Trophoblast cell (in vitro differentiated cells and primary cell): Measurements from ENCODE around the gene SNTG2.

ENCODE experiments used
- DNase-seq, 2 donors: peaks; one replicate each; pipeline ENCODE4 v3.0.0-alpha.2; 2016
- H2AFZ ChIP-seq: 2 replicates; pipeline ENCODE4 v1.6.1; 2013; ENCODE audit warnings: low read length, moderate library complexity, mild to moderate bottlenecking; ENCODE audit not compliant: insufficient read depth, poor library complexity
- H2AK5ac ChIP-seq: 2 replicates; pipeline ENCODE4 v1.6.1; 2013; ENCODE audit warnings: mild to moderate bottlenecking, low read length
- H2BK120ac ChIP-seq: 2 replicates; pipeline ENCODE4 v1.6.1; 2013; ENCODE audit warnings: low read length, mild to moderate bottlenecking, moderate library complexity; ENCODE audit not compliant: insufficient read depth, poor library complexity
- H2BK12ac ChIP-seq: 2 replicates; pipeline ENCODE4 v1.6.1; 2013; ENCODE audit warnings: mild to moderate bottlenecking, low read length, moderate library complexity
- H2BK5ac ChIP-seq: 2 replicates; pipeline ENCODE4 v1.6.1; 2013; ENCODE audit warnings: low read length, low read depth, moderate library complexity, mild to moderate bottlenecking; ENCODE audit not compliant: poor library complexity
- H3K14ac ChIP-seq: 2 replicates; pipeline ENCODE4 v1.6.1; 2013; ENCODE audit warnings: mild to moderate bottlenecking, low read length
- H3K18ac ChIP-seq: 2 replicates; pipeline ENCODE4 v1.6.1; 2013; ENCODE audit warnings: mild to moderate bottlenecking, low read length
- H3K23ac ChIP-seq: 2 replicates; pipeline ENCODE4 v1.6.1; 2013; ENCODE audit warnings: low read length
- H3K27ac ChIP-seq: 2 replicates; pipeline ENCODE4 v1.5.1; 2013; ENCODE audit warnings: low read depth, mild to moderate bottlenecking, inconsistent platforms, low read length, moderate library complexity
- H3K27me3 ChIP-seq: 2 replicates; pipeline ENCODE4 v1.6.1; 2013; ENCODE audit warnings: inconsistent platforms, mild to moderate bottlenecking, low read length, moderate library complexity; ENCODE audit not compliant: insufficient read depth
- H3K36me3 ChIP-seq, 2 experiments: 1 replicate in 1 of 2; 2 replicates in 1 of 2; pipeline ENCODE4 v1.6.1; 2013; ENCODE audit warnings: low read length in 2 of 2, mild to moderate bottlenecking in 2 of 2, moderate library complexity in 1 of 2; ENCODE audit not compliant: insufficient read depth in 2 of 2, control insufficient read depth in 1 of 2
- H3K4ac ChIP-seq: 2 replicates; pipeline ENCODE4 v1.6.1; 2013; ENCODE audit warnings: low read depth, mild to moderate bottlenecking, low read length, moderate library complexity
- H3K4me1 ChIP-seq, 2 experiments: 1 replicate in 1 of 2; 2 replicates in 1 of 2; pipeline ENCODE4 v1.6.1; 2013; ENCODE audit warnings: low read length in 2 of 2, mild to moderate bottlenecking in 2 of 2, moderate library complexity in 1 of 2; ENCODE audit not compliant: insufficient read depth in 2 of 2, control insufficient read depth in 1 of 2
- H3K4me2 ChIP-seq: 2 replicates; pipeline ENCODE4 v1.6.1; 2013; ENCODE audit warnings: inconsistent platforms, mild to moderate bottlenecking, low read length, moderate library complexity
- H3K4me3 ChIP-seq: 2 replicates; pipeline ENCODE4 v1.5.1; 2013; ENCODE audit warnings: mild to moderate bottlenecking, low read depth, low read length, inconsistent platforms
- H3K79me1 ChIP-seq: one replicate; pipeline ENCODE4 v1.6.1; 2013; ENCODE audit warnings: low read length
- H3K79me2 ChIP-seq: 2 replicates; pipeline ENCODE4 v1.6.1; 2013; ENCODE audit warnings: low read length, mild to moderate bottlenecking; ENCODE audit not compliant: control insufficient read depth, insufficient read depth, poor library complexity
- H3K9ac ChIP-seq: 2 replicates; pipeline ENCODE4 v1.6.1; 2013; ENCODE audit warnings: mild to moderate bottlenecking, low read length
- H3K9me3 ChIP-seq: 2 replicates; pipeline ENCODE4 v1.6.1; 2013; ENCODE audit warnings: low read depth, mild to moderate bottlenecking, control low read depth, inconsistent platforms, low read length; ENCODE audit not compliant: insufficient read depth
- H4K12ac ChIP-seq: 2 replicates; pipeline ENCODE4 v1.6.1; 2013; ENCODE audit warnings: low read depth, mild to moderate bottlenecking, low read length, moderate library complexity
- H4K8ac ChIP-seq: 2 replicates; pipeline ENCODE4 v1.6.1; 2013; ENCODE audit warnings: low read depth, mild to moderate bottlenecking, low read length, moderate library complexity
- H4K91ac ChIP-seq: one replicate; pipeline ENCODE4 v1.6.1; 2013; ENCODE audit warnings: low read depth, mild to moderate bottlenecking, low read length, moderate library complexity
- WGBS: extraction: QIAGEN DNeasy Blood & Tissue Kit; methylation state at CpG from one replicate; pipeline ENCODE4 v1.1.7; 2013; ENCODE audit warnings: missing lambda C conversion rate; ENCODE audit not compliant: insufficient read length, insufficient coverage; ENCODE audit errors: extremely low coverage; 5-methylcytosine and 5-hydroxymethylcytosine counted together

Gene SNTG2

DNA sequence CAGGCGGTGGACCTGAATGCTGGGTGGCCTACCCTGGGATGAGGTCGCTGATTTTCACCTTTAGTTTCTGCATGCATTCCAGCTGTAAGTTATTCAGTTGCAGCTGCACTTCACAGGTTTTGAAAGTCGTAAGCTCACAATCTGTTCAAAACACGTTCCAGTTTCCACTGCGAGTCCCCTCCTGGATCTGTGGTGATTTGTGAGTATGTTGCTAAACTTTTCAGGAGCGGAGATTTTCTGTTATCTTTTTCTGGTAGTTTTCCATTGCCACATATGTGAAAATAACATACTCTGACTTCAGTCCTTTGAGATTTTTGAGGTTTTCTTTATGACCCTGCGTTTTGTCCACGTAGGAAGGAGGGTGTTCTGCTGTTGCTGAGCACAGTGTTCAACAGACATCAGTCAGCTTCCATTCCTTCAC lies 102.1 kb downstream of the SNTG2 start:
- no peak overlapping the region for H2BK12ac ChIP-seq
- H2BK5ac ChIP-seq: no peak overlapping the region
- DNase-seq: no peak
- no peaks in the 10 kb centered on the region for H3K9me3 ChIP-seq
- H3K4ac ChIP-seq: no peak overlapping the region
- no peak overlapping the region for H3K4me2 ChIP-seq
- H3K14ac ChIP-seq: no peak overlapping the region
- no peak overlapping the region for H3K27ac ChIP-seq
- no CpG with 5 or more reads among the region's 8 CpGs for WGBS
- no peak overlapping the region for H4K12ac ChIP-seq
- no peak overlapping the region for H3K4me3 ChIP-seq
- no peaks in the 10 kb centered on the region for H3K36me3 ChIP-seq
- no peaks in the 10 kb centered on the region for H3K79me1 ChIP-seq
- no peak overlapping the region for H2AK5ac ChIP-seq
- no peaks in the 10 kb centered on the region for H3K27me3 ChIP-seq
- H4K91ac ChIP-seq: no peak overlapping the region
- peaks cover 4 to 7% of the 10 kb centered on the region in 2 experiments for H3K4me1 ChIP-seq
- no peak overlapping the region for H3K18ac ChIP-seq
- no peak overlapping the region for H4K8ac ChIP-seq
- H2BK120ac ChIP-seq: no peak overlapping the region
- H3K9ac ChIP-seq: no peak overlapping the region
- H2AFZ ChIP-seq: no peak overlapping the region
- H3K23ac ChIP-seq: no peak overlapping the region
- H3K79me2 ChIP-seq: no peaks in the 10 kb centered on the region

GRCh38 chr2:1053786-1054185 lies 103.1 kb downstream of the SNTG2 start:
- Histone ChIP-seq H3K23ac (no peak overlapping the region), H3K36me3 (no peaks in the 10 kb centered on the region), H3K27me3 (no peaks in the 10 kb centered on the region), H3K18ac (no peak overlapping the region), H2BK5ac (no peak overlapping the region), H3K27ac (no peak overlapping the region), H3K79me2 (no peaks in the 10 kb centered on the region), H2BK120ac (no peak overlapping the region), H4K8ac (no peak overlapping the region), H3K4ac (no peak overlapping the region), H3K14ac (no peak overlapping the region), H2BK12ac (no peak overlapping the region), H2AK5ac (no peak overlapping the region), H3K9me3 (no peaks in the 10 kb centered on the region), H2AFZ (no peak overlapping the region), H4K12ac (no peak overlapping the region), H3K4me3 (no peak overlapping the region), H3K9ac (no peak overlapping the region), H4K91ac (no peak overlapping the region), H3K79me1 (no peaks in the 10 kb centered on the region), H3K4me1 (peaks cover 4 to 7% of the 10 kb centered on the region in 2 experiments), H3K4me2 (no peak overlapping the region)
- no CpG with 5 or more reads among the region's 8 CpGs for WGBS
- DNase-seq: no peak

DNA sequence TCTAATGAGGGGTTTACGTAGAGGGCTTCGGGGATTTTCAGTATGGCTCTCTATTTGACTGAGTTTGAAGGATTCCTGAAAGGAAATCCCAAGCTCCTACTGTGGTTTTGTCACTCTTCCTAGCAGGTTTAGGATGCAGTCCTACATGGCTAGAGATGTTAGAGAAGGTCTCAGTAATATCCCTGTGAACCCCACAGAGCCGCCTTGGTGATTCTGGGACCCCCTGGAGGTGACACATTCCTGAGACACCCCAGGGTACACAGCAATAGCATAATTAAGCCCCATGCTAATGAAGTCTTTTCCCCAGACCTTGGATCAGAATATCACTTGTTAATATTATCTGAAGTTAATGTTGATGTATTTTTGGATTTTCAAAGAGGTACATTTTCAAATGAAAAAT lies 103.8 kb downstream of the SNTG2 start:
- H3K36me3 ChIP-seq: no peaks in the 10 kb centered on the region
- H3K9ac ChIP-seq: no peak overlapping the region
- no peaks in the 10 kb centered on the region for H3K27me3 ChIP-seq
- no peak overlapping the region for H2BK12ac ChIP-seq
- H3K4ac ChIP-seq: no peak overlapping the region
- H3K4me1 ChIP-seq: peaks cover 4 to 7% of the 10 kb centered on the region in 2 experiments
- H4K91ac ChIP-seq: no peak overlapping the region
- H3K4me2 ChIP-seq: no peak overlapping the region
- no CpG with 5 or more reads among the region's 3 CpGs for WGBS
- H3K79me2 ChIP-seq: no peaks in the 10 kb centered on the region
- H2AK5ac ChIP-seq: no peak overlapping the region
- H3K23ac ChIP-seq: no peak overlapping the region
- H2AFZ ChIP-seq: no peak overlapping the region
- H2BK5ac ChIP-seq: no peak overlapping the region
- no peak overlapping the region for H3K14ac ChIP-seq
- H4K8ac ChIP-seq: no peak overlapping the region
- H3K18ac ChIP-seq: no peak overlapping the region
- H3K27ac ChIP-seq: no peak overlapping the region
- no peaks in the 10 kb centered on the region for H3K79me1 ChIP-seq
- no peak overlapping the region for H2BK120ac ChIP-seq
- no peak overlapping the region for H3K4me3 ChIP-seq
- H4K12ac ChIP-seq: no peak overlapping the region
- no peaks in the 10 kb centered on the region for H3K9me3 ChIP-seq
- no peak for DNase-seq

DNA sequence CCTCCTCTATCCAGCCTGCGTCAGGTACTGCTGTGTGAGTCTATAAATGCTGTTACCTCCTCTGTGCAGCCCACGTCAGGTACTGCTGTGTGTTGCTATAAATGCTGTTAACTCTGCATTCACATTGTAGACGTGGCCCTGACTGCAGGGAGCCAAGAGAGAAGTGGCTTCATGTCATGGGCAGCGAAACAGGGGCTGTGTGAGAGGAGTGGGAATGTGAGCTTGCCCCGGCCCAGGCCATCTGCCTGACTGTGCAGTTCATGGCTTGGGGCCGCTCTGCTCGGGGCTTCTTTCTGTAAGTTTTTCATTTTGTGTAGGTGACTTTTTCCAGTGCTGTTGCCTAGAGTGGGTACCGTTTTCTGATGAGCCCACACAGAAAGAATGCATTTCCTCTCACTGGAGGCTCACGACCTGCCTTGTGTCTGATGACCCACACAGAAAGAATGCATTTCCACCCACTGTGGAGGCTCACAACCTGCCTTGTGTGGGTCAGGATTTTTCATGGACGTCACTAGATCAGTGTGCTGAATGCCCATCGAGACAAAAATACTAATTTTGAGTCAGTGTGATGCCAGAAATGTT lies 104.5 kb downstream of the SNTG2 start:
- Histone ChIP-seq H2BK120ac (no peak overlapping the region), H2AK5ac (no peak overlapping the region), H4K91ac (no peak overlapping the region), H3K79me2 (no peaks in the 10 kb centered on the region), H3K14ac (no peak overlapping the region), H4K8ac (no peak overlapping the region), H3K9ac (no peak overlapping the region), H3K27me3 (no peaks in the 10 kb centered on the region), H3K4me2 (peak overlapping the region; percentile 38), H2AFZ (peak overlapping the region; percentile 62), H3K23ac (no peak overlapping the region), H3K4me3 (no peak overlapping the region), H3K9me3 (no peaks in the 10 kb centered on the region), H2BK5ac (no peak overlapping the region), H3K4me1 (peaks cover 4 to 7% of the 10 kb centered on the region in 2 experiments), H3K4ac (no peak overlapping the region), H3K36me3 (no peaks in the 10 kb centered on the region), H3K18ac (no peak overlapping the region), H3K79me1 (no peaks in the 10 kb centered on the region), H3K27ac (peak overlapping the region; percentile 79), H4K12ac (no peak overlapping the region), H2BK12ac (no peak overlapping the region)
- peak in 1 of 2 donors; percentile 9 for DNase-seq
- WGBS: no CpG with 5 or more reads among the region's 11 CpGs
